ENCODE data around the gene SRL. TPM values are rescaled to one million over a fixed set of nuclear protein-coding genes. Genes with fewer than 3 reads are reported as not detected.

SRL gene
- total and polyA plus RNA-seq, 2 of the 13 experiments (the other 11 are each of a cell fraction or from before 2014, with no cell fraction given), result 0.05 TPM; not detected in 1

DNA sequence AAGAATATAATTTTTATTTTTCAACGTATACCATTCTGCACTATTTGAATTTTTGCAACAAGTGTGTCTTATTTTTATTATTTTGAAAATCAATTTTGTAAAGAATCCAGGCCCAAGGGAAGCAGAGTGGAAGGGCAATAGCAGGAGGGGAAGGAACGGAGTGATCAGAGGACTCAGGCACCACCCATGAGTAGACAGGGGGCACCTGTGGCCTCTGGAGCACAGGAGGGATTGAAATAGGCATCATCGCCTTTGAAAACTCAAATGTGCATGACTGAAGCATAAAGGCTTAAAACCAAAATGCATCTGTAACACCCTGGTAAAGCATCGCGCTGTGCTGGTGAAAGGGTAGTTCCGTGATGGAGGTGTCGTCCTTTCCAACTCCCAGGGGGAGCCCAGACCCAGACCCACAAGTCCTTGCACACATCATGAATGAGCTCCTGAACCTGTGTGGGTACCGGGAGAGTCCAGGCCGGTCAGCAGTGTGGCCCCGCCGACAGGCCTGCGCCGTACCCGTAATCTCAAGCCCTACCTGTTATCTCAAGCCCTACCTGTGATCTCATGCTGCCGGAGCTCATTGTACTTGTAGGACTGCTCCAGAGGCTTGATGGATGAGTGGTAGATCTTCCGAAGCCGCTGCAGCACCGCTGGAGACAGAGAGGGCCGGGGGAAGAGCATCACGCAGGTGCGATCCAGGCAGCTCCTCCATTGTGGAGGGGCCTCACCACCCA, 39.1 kb downstream of the SRL start (continued):
- TF ChIP-seq ZNF18 (CRISPR knock-in tag; IDR thresholded peaks at IDR 0.05; ENCODE audit: insufficient replicate concordance) (no peak), POLR2AphosphoS5 (IDR thresholded peaks at IDR 0.05; ENCODE audit: low read depth, low read length) (no peak), TEAD2 (CRISPR knock-in tag; IDR thresholded peaks at IDR 0.05) (no peak), PHF8 (CRISPR knock-in tag; IDR thresholded peaks at IDR 0.05) (no peak), WIZ (CRISPR knock-in tag; IDR thresholded peaks at IDR 0.05) (no peak), ELF3 (CRISPR knock-in tag; IDR thresholded peaks at IDR 0.05) (no peak), ZNF644 (CRISPR knock-in tag; IDR thresholded peaks at IDR 0.05; ENCODE audit: low read depth) (no peak), IKZF5 (CRISPR knock-in tag; IDR thresholded peaks at IDR 0.05) (no peak), SCMH1 (CRISPR knock-in tag; IDR thresholded peaks at IDR 0.05; ENCODE audit: borderline replicate concordance) (no peak)

DNA sequence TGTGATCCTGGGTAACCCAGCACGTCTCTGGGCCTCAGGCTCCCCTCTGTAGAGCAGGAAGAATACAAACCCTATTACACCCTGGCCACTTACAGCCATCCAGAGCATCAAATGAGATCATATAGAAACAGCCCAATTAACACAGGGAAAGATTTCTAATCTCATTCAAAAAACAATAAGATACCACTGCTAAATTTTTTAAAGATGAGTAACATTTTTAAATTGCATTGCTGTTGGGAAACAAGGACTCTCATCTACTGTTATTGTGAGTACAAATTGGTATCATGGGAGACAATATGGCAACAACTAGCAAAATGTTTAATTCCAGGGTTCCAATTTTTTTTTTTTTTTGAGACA, 41.1 kb downstream of the SRL start:
- TF ChIP-seq ZNF614 (CRISPR knock-in tag; IDR thresholded peaks at IDR 0.05; ENCODE audit: borderline replicate concordance) (no peak), ZNF17 (CRISPR knock-in tag; IDR thresholded peaks at IDR 0.05) (no peak), FOXP1 (IDR thresholded peaks at IDR 0.05) (no peak), FOXP1 (CRISPR knock-in tag; IDR thresholded peaks at IDR 0.05) (no peak), NKX3-1 (CRISPR knock-in tag; IDR thresholded peaks at IDR 0.05) (no peak), SMAD9 (CRISPR knock-in tag; IDR thresholded peaks at IDR 0.05) (no peak), ZNF609 (CRISPR knock-in tag; IDR thresholded peaks at IDR 0.05; ENCODE audit: borderline replicate concordance) (no peak)
- Histone ChIP-seq H2AFZ (ENCODE audit: low read length) (no peak overlapping the region), H3K9ac (ENCODE audit: insufficient read depth, low read depth, low read length) (no peak overlapping the region), H3K4me1 (ENCODE audit: insufficient read depth, low read length) (peaks cover 5% of the 10 kb centered on the region; the same call in 1 of the 2 replicates), H4K20me1 (ENCODE audit: insufficient read depth, low read length) (no peaks in the 10 kb centered on the region), H3K4me3 (replicated peaks in 1 of 3; ENCODE audit: insufficient read depth in 1 of 3, low read depth in 2 of 3, low read length in 3 of 3) (no peak overlapping the region), H3K9me3 (ENCODE audit: low read length) (no peaks in the 10 kb centered on the region), H3K27me3 (ENCODE audit: control insufficient read depth in 1 of 2, insufficient read depth in 2 of 2, low read length in 2 of 2) (peaks cover 0 to 18% of the 10 kb centered on the region in 2 experiments; a peak in 1 of 5 replicates), H3K27ac (ENCODE audit: extremely low read length, insufficient read depth, low read length) (no peak overlapping the region), H3K79me2 (ENCODE audit: insufficient read depth, low read length) (no peaks in the 10 kb centered on the region), H3K36me3 (replicated peaks in 1 of 2; ENCODE audit: control insufficient read depth in 1 of 2, insufficient read depth in 2 of 2, low read length in 2 of 2) (no peaks in the 10 kb centered on the region), H3K4me2 (ENCODE audit: low read depth, low read length) (no peak overlapping the region; the same call in 1 of the 2 replicates)
- ChIA-PET POLR2A (interaction anchor here (0.8 to 1.5 kb wide), 3 partner anchors 38 to 127 kb away, joined by 3 to 16 read pairs (median 5); no protein-coding TSS in a partner anchor), CTCF (ENCODE audit: low intra/inter-chr PET ratio, low total read pairs) (interaction anchor here (1.2 to 3.6 kb wide), 3 partner anchors 53 to 131 kb away, joined by 4 to 59 read pairs (median 13); no protein-coding TSS in a partner anchor)
- in situ Hi-C loops (cut with HindIII; ENCODE audit: extremely low pct_ligation_motif_present, low pct_unique_long_range_greater_than_20kb), result loop anchor here (5.0 kb wide), 1 partner anchor 52 kb away; no protein-coding TSS in a partner anchor
- no TSS peak for BruUV-seq (replicated peaks)
- FAIRE-seq (no peak), DNase-seq (ENCODE audit: low spot score) (no peak), ATAC-seq (no peak; the same call in 2 of the 3 replicates)
- WGBS (ENCODE audit: low lambda C conversion rate), result 10% methylated on average over 1 of the region's 1 CpG
- intact Hi-C loops (cut with micrococcal nuclease; ENCODE audit: unreplicated experiment), result loop anchor here (1.0 to 2.0 kb wide), 2 partner anchors 54 to 130 kb away; no protein-coding TSS in a partner anchor

All from HepG2 (cell line).